Prostate gland (tissue), 2 donors: ENCODE results near the gene EGF. TPM values are rescaled to one million over a fixed set of nuclear protein-coding genes. Genes with fewer than 3 reads are reported as not detected.
"Not testable (repeated sequence)": the region's sequence is repeated elsewhere in the genome, so short reads cannot be mapped to it uniquely, and the experiment has no call there.

ENCODE experiments used
- DNase-seq: peaks from one replicate; pipeline ENCODE4 v3.0.0-alpha.2; 2019; ENCODE audit warnings: low spot score
- H3K27ac ChIP-seq, 2 donors: fragments of 200-600 bp; sonication (generic); 2 replicates each; pipeline ENCODE4 v1.5.1; 2017 to 2019
- H3K27me3 ChIP-seq: fragments of 200-600 bp; sonication (generic); replicated peaks from 2 replicates; pipeline ENCODE4 v1.5.1; 2019; ENCODE audit not compliant: insufficient read depth
- H3K36me3 ChIP-seq, 2 donors: fragments of 200-600 bp; sonication (generic); 1 replicate in 1 of 2; 2 replicates in 1 of 2; pipeline versions ENCODE4 v1.5.1 to v1.8.1; 2017 to 2019
- H3K4me1 ChIP-seq: fragments of 200-600 bp; sonication (generic); replicated peaks from 2 replicates; pipeline ENCODE4 v1.5.1; 2019
- H3K4me3 ChIP-seq, 2 donors: fragments of 200-600 bp; sonication (generic); 2 replicates each; pipeline ENCODE4 v1.5.1; 2017 to 2019
- H3K9me3 ChIP-seq: fragments of 200-600 bp; sonication (generic); 2 replicates; pipeline ENCODE4 v1.5.1; 2017
- POLR2A ChIP-seq: fragments of 450-650 bp; IDR thresholded peaks from one replicate; pipeline ENCODE4 v1.6.1; 2016; ENCODE audit warnings: antibody characterized with exemption, mild to moderate bottlenecking
- POLR2AphosphoS5 ChIP-seq: sonication (generic); formaldehyde crosslinking; IDR thresholded peaks from one replicate; pipeline ENCODE4 v1.6.1; 2017; ENCODE audit warnings: antibody characterized with exemption
- WGBS: methylation state at CpG from one replicate; pipeline ENCODE4 v1.1.5; 2018; 5-methylcytosine and 5-hydroxymethylcytosine counted together
- intact Hi-C: fragments of 100-400 bp; cut with DNase I; formaldehyde crosslinking; loops from one replicate; pipeline ENCODE4 v1.14.2; 2022
- total RNA-seq, 2 donors: library from RNA; depleted of rRNA; stranded (reverse); fragments of >200 nt; gene quantifications; one replicate each; pipeline ENCODE4 v1.1.0, GENCODE V29; 2016
- TF ChIP-seq, protein P1 (sequence below), 4 experiments: fragments of 200-600 bp in 2 of 4; fragments of 450-650 bp in 2 of 4; sonication (generic) in 2 of 4; IDR thresholded peaks; 1 replicate in 3 of 4; 2 replicates in 1 of 4; pipeline ENCODE4 v1.5.1; 2016 to 2019; ENCODE audit warnings: antibody characterized with exemption in 4 of 4, mild to moderate bottlenecking in 2 of 4, moderate library complexity in 2 of 4

EGF gene
- total RNA-seq, 2 donors from 2014 or later: 1.9 to 8.5 TPM

DNA sequence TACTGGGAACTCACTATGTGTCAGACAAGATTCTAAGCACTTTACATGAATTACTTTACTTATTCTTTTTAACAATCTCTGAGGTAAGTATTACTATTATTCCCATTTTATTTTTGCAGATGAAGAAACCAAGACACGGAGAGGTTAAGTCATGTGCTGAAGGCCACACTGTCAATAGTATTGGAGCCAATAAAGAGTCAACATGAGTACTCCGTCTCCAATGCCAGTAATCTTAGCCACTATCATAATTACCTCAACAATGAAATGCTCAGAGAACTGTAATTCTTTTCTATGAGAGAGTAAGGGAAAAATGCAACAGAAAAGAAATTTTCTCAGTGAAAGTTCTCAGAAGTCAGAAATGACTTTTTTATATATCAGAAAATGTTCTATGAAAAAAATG, 12.7 kb downstream of the EGF start:
- intact Hi-C loops: no loop called here
- TF ChIP-seq POLR2AphosphoS5: no peak
- TF ChIP-seq, protein P1, sequence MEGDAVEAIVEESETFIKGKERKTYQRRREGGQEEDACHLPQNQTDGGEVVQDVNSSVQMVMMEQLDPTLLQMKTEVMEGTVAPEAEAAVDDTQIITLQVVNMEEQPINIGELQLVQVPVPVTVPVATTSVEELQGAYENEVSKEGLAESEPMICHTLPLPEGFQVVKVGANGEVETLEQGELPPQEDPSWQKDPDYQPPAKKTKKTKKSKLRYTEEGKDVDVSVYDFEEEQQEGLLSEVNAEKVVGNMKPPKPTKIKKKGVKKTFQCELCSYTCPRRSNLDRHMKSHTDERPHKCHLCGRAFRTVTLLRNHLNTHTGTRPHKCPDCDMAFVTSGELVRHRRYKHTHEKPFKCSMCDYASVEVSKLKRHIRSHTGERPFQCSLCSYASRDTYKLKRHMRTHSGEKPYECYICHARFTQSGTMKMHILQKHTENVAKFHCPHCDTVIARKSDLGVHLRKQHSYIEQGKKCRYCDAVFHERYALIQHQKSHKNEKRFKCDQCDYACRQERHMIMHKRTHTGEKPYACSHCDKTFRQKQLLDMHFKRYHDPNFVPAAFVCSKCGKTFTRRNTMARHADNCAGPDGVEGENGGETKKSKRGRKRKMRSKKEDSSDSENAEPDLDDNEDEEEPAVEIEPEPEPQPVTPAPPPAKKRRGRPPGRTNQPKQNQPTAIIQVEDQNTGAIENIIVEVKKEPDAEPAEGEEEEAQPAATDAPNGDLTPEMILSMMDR (IDR thresholded peaks at IDR 0.05): no peak
- TF ChIP-seq POLR2A: no peak
- 66% methylated on average over 2 of the region's 2 CpGs for WGBS
- Histone ChIP-seq H3K4me1 (no peaks in the 10 kb centered on the region), H3K9me3 (no peaks in the 10 kb centered on the region), H3K27ac (no peak overlapping the region), H3K27me3 (no peaks in the 10 kb centered on the region), H3K4me3 (no peak overlapping the region), H3K36me3 (no peaks in the 10 kb centered on the region)
- no peak for DNase-seq

DNA sequence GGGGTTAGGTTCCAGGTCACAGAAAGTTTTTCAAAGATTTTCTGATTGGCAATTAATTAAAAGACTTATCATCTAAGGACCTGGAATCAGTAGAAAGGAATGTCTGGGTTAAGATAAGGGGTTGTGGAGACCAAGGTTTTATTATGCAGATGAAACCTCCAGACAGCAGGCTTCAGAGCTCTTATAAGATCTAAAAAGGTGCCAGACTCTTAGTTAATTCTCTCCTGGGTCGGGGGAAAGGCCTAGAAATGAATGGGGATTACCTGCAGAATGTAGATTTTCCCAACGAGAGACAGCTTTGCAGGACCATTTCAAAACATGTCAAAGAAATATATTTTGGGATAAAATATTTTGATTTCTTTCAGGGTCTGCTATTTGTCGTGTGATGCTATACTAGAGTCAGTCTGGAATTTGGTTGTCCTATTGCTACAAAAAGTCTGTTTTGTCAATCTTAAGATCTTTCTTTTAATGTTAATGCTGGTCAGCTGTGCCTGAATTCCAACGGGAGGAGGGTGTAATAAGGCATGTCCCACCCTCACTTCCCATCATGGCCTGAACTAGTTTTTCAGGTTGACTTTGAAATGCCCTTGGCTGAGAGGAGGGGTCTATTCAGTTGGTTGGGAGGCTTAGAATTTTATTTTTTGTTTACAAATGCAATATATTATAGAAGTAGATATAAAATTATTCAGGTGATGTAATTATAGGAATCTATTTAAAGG, 15.8 kb downstream of the EGF start:
- no peak for TF ChIP-seq POLR2AphosphoS5
- TF ChIP-seq, protein P1 (IDR thresholded peaks at IDR 0.05): no peak
- TF ChIP-seq POLR2A: no peak
- H3K27me3 ChIP-seq: no peaks in the 10 kb centered on the region
- no peaks in the 10 kb centered on the region for H3K9me3 ChIP-seq
- 59% methylated on average over 4 of the region's 4 CpGs for WGBS
- no peaks in the 10 kb centered on the region for H3K36me3 ChIP-seq
- H3K27ac ChIP-seq: no peak overlapping the region
- H3K4me3 ChIP-seq: no peak overlapping the region
- intact Hi-C loops: no loop called here
- DNase-seq: no peak
- H3K4me1 ChIP-seq: no peaks in the 10 kb centered on the region

DNA sequence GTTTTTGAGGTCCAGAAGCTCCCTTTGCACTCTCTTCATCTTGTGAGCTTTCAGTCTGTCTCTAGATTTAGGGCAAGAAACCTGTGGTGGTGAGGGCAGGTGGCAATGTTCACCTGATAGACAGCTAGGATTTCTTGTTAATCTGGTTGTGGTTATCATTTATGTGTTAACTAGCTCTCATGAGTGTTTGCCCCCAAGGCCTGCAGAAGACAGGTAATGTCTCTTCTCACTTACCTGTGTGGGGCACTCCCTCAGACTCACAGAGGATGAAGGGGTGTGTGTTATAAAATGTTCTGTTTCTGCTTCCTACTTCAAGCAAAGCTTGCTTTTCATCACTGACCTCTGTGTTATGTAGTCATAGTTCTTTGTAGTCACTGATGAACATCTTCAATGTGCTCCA, 17.8 kb downstream of the EGF start:
- intact Hi-C loops: no loop called here
- DNase-seq: no peak
- Histone ChIP-seq H3K36me3 (no peaks in the 10 kb centered on the region), H3K4me1 (no peaks in the 10 kb centered on the region), H3K9me3 (no peaks in the 10 kb centered on the region), H3K27me3 (no peaks in the 10 kb centered on the region), H3K4me3 (no peak overlapping the region), H3K27ac (no peak overlapping the region)
- no peak for TF ChIP-seq POLR2A
- no peak for TF ChIP-seq POLR2AphosphoS5
- TF ChIP-seq, protein P1 (IDR thresholded peaks at IDR 0.05): no peak

DNA sequence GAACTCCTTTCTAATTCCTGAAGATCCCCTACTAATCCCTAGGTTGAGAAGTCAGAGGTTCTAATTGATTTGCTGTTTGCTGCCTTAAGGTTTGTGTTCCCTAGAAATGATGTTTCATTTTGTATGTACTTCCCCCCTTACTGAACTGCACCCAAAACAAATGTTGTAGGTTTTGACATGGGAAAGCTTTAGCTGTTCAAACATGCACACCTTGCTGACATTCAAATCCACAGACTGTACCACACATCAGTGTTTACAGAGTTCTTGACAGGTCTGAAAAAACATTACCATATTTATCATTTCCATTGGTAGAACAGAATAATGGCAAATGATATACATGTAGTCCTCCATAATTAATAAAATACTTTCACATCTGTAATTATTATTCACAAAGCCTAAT, 18.2 kb downstream of the EGF start:
- H3K27ac ChIP-seq: no peak overlapping the region
- H3K36me3 ChIP-seq: no peaks in the 10 kb centered on the region
- H3K27me3 ChIP-seq: no peaks in the 10 kb centered on the region
- no peaks in the 10 kb centered on the region for H3K4me1 ChIP-seq
- intact Hi-C loops: no loop called here
- H3K9me3 ChIP-seq: no peaks in the 10 kb centered on the region
- DNase-seq: no peak
- TF ChIP-seq POLR2AphosphoS5: no peak
- TF ChIP-seq POLR2A: no peak
- TF ChIP-seq, protein P1 (IDR thresholded peaks at IDR 0.05): no peak
- no peak overlapping the region for H3K4me3 ChIP-seq

DNA sequence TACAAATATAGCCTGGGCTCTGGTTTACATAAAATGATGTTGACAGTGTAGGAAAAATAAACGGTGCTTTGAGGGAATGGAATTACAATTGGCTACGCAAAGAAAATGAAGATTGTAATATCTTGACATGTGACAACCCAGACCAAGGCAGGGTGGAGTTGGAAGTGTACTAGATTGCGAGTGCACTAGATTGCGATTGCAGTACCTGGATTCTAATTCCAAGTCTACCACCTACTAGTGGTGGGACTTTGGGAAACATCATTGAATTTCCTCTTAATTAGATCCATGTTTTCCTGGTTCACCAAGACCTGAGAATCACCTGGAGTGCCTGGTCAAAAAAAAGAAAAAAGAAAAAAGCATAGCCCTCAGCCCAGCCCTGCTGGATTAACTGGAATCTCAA, 18.6 kb downstream of the EGF start:
- no peak for DNase-seq
- Histone ChIP-seq H3K27ac (no peak overlapping the region), H3K4me3 (no peak overlapping the region), H3K4me1 (no peaks in the 10 kb centered on the region), H3K36me3 (no peaks in the 10 kb centered on the region), H3K27me3 (no peaks in the 10 kb centered on the region), H3K9me3 (no peaks in the 10 kb centered on the region)
- TF ChIP-seq POLR2A (no peak), POLR2AphosphoS5 (no peak)
- TF ChIP-seq, protein P1 (IDR thresholded peaks at IDR 0.05): no peak
- intact Hi-C loops: no loop called here
- 66% methylated on average over 4 of the region's 4 CpGs for WGBS

DNA sequence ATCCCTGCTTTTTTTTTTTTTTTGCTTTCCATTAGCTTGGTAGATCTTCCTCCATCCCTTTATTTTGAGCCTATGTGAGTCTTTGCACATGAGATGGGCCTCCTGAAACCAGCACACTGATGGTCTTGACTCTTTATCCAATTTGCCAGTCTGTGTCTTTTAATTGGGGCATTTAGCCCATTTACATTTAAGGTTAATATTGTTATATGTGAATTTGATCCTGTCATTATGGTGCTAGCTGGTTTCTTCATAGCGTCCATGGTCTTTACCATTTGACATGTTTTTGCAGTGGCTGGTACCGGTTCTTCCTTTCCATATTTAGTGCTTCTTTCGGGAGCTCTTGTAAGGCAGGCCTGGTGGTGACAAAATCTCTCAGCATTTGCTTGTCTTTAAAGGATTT, 24.7 kb downstream of the EGF start:
- H3K27me3 ChIP-seq, H3K36me3 ChIP-seq, intact Hi-C loops, H3K9me3 ChIP-seq, H3K4me3 ChIP-seq, H3K4me1 ChIP-seq, H3K27ac ChIP-seq, DNase-seq: not testable (repeated sequence)
- 93% methylated on average over 3 of the region's 3 CpGs for WGBS
